K562 (cell line): ENCODE data around the gene GMPR2. TPM values are rescaled to one million over a fixed set of nuclear protein-coding genes. Genes with fewer than 3 reads are reported as not detected.

Source experiments
- ATAC-seq: fragments of 200-7000 bp; cut with Tn5 transposase; 3 replicates; pipeline ENCODE4 v1.9.1; 2020; ENCODE audit warnings: moderate library complexity
- BruUV-seq: library from RNA; stranded (reverse); fragments of 400-500 nt; replicated peaks from 2 replicates; lab custom pipeline; 2021; lab: Mats Ljungman, UMichigan
- CTCF ChIA-PET: fragments of 300-600 bp; formaldehyde crosslinking; extraction: SDS; loops from one replicate; lab custom pipeline; 2021; ENCODE audit warnings: low intra/inter-chr PET ratio; lab: Yijun Ruan, JAX
- POLR2A ChIA-PET: fragments of 300-600, 350-650 bp; sonication (Branson Sonifier 250); formaldehyde crosslinking; extraction: SDS; loops from one replicate; lab custom pipeline; 2021; ENCODE audit warnings: antibody characterized with exemption, inconsistent platforms; lab: Yijun Ruan, JAX
- DNase-seq, 4 experiments: peaks; one replicate each; pipeline versions ENCODE4 v3.0.0 to v3.0.0-alpha.2; 2011 to 2018; ENCODE audit warnings: low spot score in 3 of 4, mixed read lengths in 3 of 4; ENCODE audit errors: extremely low read depth in 1 of 4
- FAIRE-seq: peaks from 2 replicates; lab custom pipeline; 2011; peaks lifted over from hg19 to GRCh38; lab: Jason Lieb, UNC
- H2AFZ ChIP-seq: 2 replicates; pipeline ENCODE4 v1.6.0; 2011; ENCODE audit warnings: low read depth, low read length, control low read depth, inconsistent platforms
- H3K27ac ChIP-seq: fragments of 200-600 bp; 3 replicates; pipeline ENCODE4 v1.8.0; 2011; ENCODE audit warnings: low read depth, mild to moderate bottlenecking, control low read depth, inconsistent platforms, low read length, moderate library complexity, mixed read lengths; ENCODE audit errors: extremely low read depth
- H3K27me3 ChIP-seq, 2 experiments: fragments of 300-600 bp in 1 of 2; 2 replicates in 1 of 2; 3 replicates in 1 of 2; pipeline versions ENCODE4 v1.6.0 to v1.8.0; 2011; ENCODE audit warnings: inconsistent platforms in 2 of 2, low read length in 2 of 2, mild to moderate bottlenecking in 1 of 2, mixed read lengths in 1 of 2, moderate library complexity in 1 of 2; ENCODE audit not compliant: control insufficient read depth in 2 of 2, insufficient read depth in 2 of 2
- H3K36me3 ChIP-seq: fragments of 300-600 bp; 3 replicates; pipeline ENCODE4 v1.8.0; 2011; ENCODE audit warnings: mild to moderate bottlenecking, low read length, inconsistent platforms; ENCODE audit not compliant: control insufficient read depth, insufficient read depth
- H3K4me1 ChIP-seq, 2 experiments: fragments of 200-600 bp in 1 of 2; replicated peaks in 1 of 2; 2 replicates in 1 of 2; 3 replicates in 1 of 2; pipeline versions ENCODE4 v1.5.1 to v1.8.0; 2011; ENCODE audit warnings: inconsistent platforms in 2 of 2, low read length in 2 of 2, mild to moderate bottlenecking in 1 of 2, mixed read lengths in 1 of 2, moderate library complexity in 1 of 2; ENCODE audit not compliant: control insufficient read depth in 2 of 2, insufficient read depth in 2 of 2
- H3K4me2 ChIP-seq: 2 replicates; pipeline ENCODE4 v1.6.1; 2011; ENCODE audit warnings: low read length, control low read depth, inconsistent platforms, mixed read lengths; ENCODE audit not compliant: insufficient read depth
- H3K4me3 ChIP-seq: fragments of 200-600 bp; sonication (generic), shearing (Covaris generic); 2 replicates; pipeline ENCODE4 v1.5.1; 2016; ENCODE audit warnings: control low read depth, inconsistent platforms
- H3K79me2 ChIP-seq: fragments of 200-600 bp; 3 replicates; pipeline ENCODE4 v1.8.0; 2011; ENCODE audit warnings: low read length, inconsistent platforms; ENCODE audit not compliant: control insufficient read depth, insufficient read depth
- H3K9ac ChIP-seq, 2 experiments: 2 replicates each; pipeline versions ENCODE4 v1.6.0 to v1.6.1; 2011; ENCODE audit warnings: low read depth in 2 of 2, low read length in 2 of 2, control low read depth in 1 of 2, inconsistent platforms in 1 of 2, mild to moderate bottlenecking in 1 of 2, mixed read lengths in 1 of 2; ENCODE audit not compliant: insufficient read depth in 1 of 2
- H3K9me1 ChIP-seq: one replicate; pipeline ENCODE4 v1.6.0; 2011; ENCODE audit warnings: inconsistent platforms, mild to moderate bottlenecking, low read length, moderate library complexity; ENCODE audit not compliant: control insufficient read depth, insufficient read depth
- H3K9me3 ChIP-seq: replicated peaks from 2 replicates; pipeline ENCODE4 v1.5.1; 2011; ENCODE audit warnings: low read depth, low read length, inconsistent platforms; ENCODE audit not compliant: control insufficient read depth, insufficient read depth
- H4K20me1 ChIP-seq: replicated peaks from 2 replicates; pipeline ENCODE4 v1.6.1; 2011; ENCODE audit warnings: low read length, inconsistent platforms, mixed read lengths; ENCODE audit not compliant: control insufficient read depth, insufficient read depth
- C11orf30 ChIP-seq: fragments of 450-650 bp; IDR thresholded peaks from 2 replicates; pipeline ENCODE4 v1.6.1; 2016; ENCODE audit warnings: low read depth, mild to moderate bottlenecking
- CREM ChIP-seq: IDR thresholded peaks from 2 replicates; pipeline ENCODE4 v1.6.1; 2014; ENCODE audit warnings: antibody characterized with exemption, low read depth
- HMGN3 ChIP-seq: IDR thresholded peaks from 2 replicates; pipeline ENCODE4 v1.6.1; 2011; ENCODE audit warnings: borderline replicate concordance, low read depth, mild to moderate bottlenecking, mixed read lengths, low read length; ENCODE audit not compliant: insufficient read length; ENCODE audit errors: extremely low read depth
- JUND ChIP-seq, 2 experiments: IDR thresholded peaks; 2 replicates in 1 of 2; 3 replicates in 1 of 2; pipeline ENCODE4 v1.6.1; 2011; ENCODE audit warnings: borderline replicate concordance in 2 of 2, low read depth in 2 of 2, low read length in 2 of 2, improper control_type of control experiment in 1 of 2, missing biosample characterization in 1 of 2, missing genetic modification characterization in 1 of 2, missing genetic modification reagents in 1 of 2
- KDM4B ChIP-seq, 2 experiments: fragments of 450-650 bp in 1 of 2; sonication (generic) in 1 of 2; IDR thresholded peaks; 2 replicates each; pipeline ENCODE4 v1.6.1; 2016 to 2017; ENCODE audit warnings: borderline replicate concordance in 2 of 2, antibody characterized with exemption in 1 of 2, low read depth in 1 of 2, mild to moderate bottlenecking in 1 of 2
- MAFF ChIP-seq: IDR thresholded peaks from 2 replicates; pipeline ENCODE4 v1.6.1; 2012; ENCODE audit warnings: low read length, improper control_type of control experiment
- MAFG ChIP-seq: fragments of 450-650 bp; conservative IDR thresholded peaks from 2 replicates; pipeline ENCODE4 v1.6.1; 2016; ENCODE audit warnings: missing genetic modification characterization, missing compliant biosample characterization
- MTA2 ChIP-seq: fragments of 450-650 bp; IDR thresholded peaks from 2 replicates; pipeline ENCODE4 v1.6.1; 2016; ENCODE audit warnings: low read depth
- NCOA1 ChIP-seq: fragments of 450-650 bp; IDR thresholded peaks from 2 replicates; pipeline ENCODE4 v1.6.1; 2016; ENCODE audit warnings: low read depth
- STAT5A ChIP-seq: IDR thresholded peaks from 2 replicates; pipeline ENCODE4 v1.6.1; 2012; ENCODE audit warnings: low read length, inconsistent platforms, borderline replicate concordance
- TSHZ1 ChIP-seq: fragments of 250-450 bp; sonication (Bioruptor Pico); IDR thresholded peaks from 2 replicates; pipeline ENCODE4 v1.4.0; 2020; ENCODE audit warnings: mild to moderate bottlenecking, moderate library complexity
- U2AF2 ChIP-seq: fragments of 200-400 bp; formaldehyde crosslinking; optimal IDR thresholded peaks from 2 replicates; pipeline ENCODE3; 2017; ENCODE audit warnings: low read depth, mild to moderate bottlenecking, low read length
- ZBTB9 ChIP-seq: fragments of 450-650 bp; formaldehyde crosslinking; IDR thresholded peaks from 2 replicates; pipeline ENCODE4 v1.4.0; 2020; ENCODE audit warnings: mild to moderate bottlenecking, moderate library complexity
- ZNF12 ChIP-seq: sonication (generic); formaldehyde crosslinking; IDR thresholded peaks from 2 replicates; pipeline ENCODE4 v1.4.0; 2020; ENCODE audit warnings: mild to moderate bottlenecking, missing genetic modification reagents
- ZNF140 ChIP-seq: fragments of 250-450 bp; sonication (Bioruptor Pico); IDR thresholded peaks from 2 replicates; pipeline ENCODE4 v1.8.0; 2021; ENCODE audit warnings: moderate library complexity, mild to moderate bottlenecking, inconsistent platforms
- ZNF431 ChIP-seq: sonication (generic); formaldehyde crosslinking; IDR thresholded peaks from 2 replicates; pipeline ENCODE4 v1.8.0; 2022; ENCODE audit warnings: mild to moderate bottlenecking, missing genetic modification reagents
- WGBS: fragments of 100-300 bp; shearing (Covaris generic); methylation state at CpG from one replicate; pipeline ENCODE4 v1.1.6; 2016; ENCODE audit warnings: low coverage, mixed read lengths; ENCODE audit not compliant: insufficient coverage; ENCODE audit errors: missing lambda C conversion rate; 5-methylcytosine and 5-hydroxymethylcytosine counted together
- in situ Hi-C: fragments of 300-500 bp; cut with MboI; formaldehyde crosslinking; loops from 4 replicates; pipeline ENCODE4 v1.15.0; 2018; ENCODE audit warnings: inconsistent platforms, mixed read lengths
- intact Hi-C: fragments of 100-400 bp; cut with micrococcal nuclease; formaldehyde crosslinking; loops from 2 replicates; pipeline ENCODE4 v1.14.2; 2022
- polyA plus RNA-seq, 8 experiments: library from polyadenylated mRNA; depleted of rRNA in 4 of 8; stranded (reverse) in 5 of 8; unstranded in 3 of 8; fragments of >200 nt; fragmentation: Nextera tagmentation in 2 of 8; fragmentation: Illumina TruSeq in 1 of 8; extraction: Ambion mirVana in 2 of 8; extraction: Trizol in 1 of 8; gene quantifications; 2 replicates each; pipeline versions ENCODE4 v1.2.1 to v1.2.3, GENCODE V29; 2011 to 2014; ENCODE audit warnings: inconsistent platforms in 1 of 8, missing spikeins in 1 of 8
- total RNA-seq, 7 experiments: library from RNA; depleted of rRNA in 6 of 7; stranded (reverse); fragments of >200 nt in 6 of 7; fragmentation: Illumina TruSeq in 2 of 7; extraction: Trizol in 2 of 7; gene quantifications; 2 replicates each; pipeline versions ENCODE4 v1.2.1 to v1.2.3, GENCODE V29; 2011 to 2021; ENCODE audit warnings: low replicate concordance in 1 of 7

GMPR2 gene
- total and polyA plus RNA-seq, 9 of the 15 experiments (the other 6 are each of a cell fraction or from before 2014, with no cell fraction given) = 26.4 to 67.4 (median 36.3) TPM

- Histone ChIP-seq H3K4me1 (peaks cover 26 to 27% of the 10 kb centered on the region in 2 experiments; a peak in 4 of 5 replicates), H3K4me3 (no peak overlapping the region), H4K20me1 (no peaks in the 10 kb centered on the region; the same call in 1 of the 2 replicates), H3K27me3 (no peaks in the 10 kb centered on the region), H3K9me3 (no peaks in the 10 kb centered on the region), H3K79me2 (peaks cover 9% of the 10 kb centered on the region; the same call in 1 of the 3 replicates), H3K9ac (peak overlapping the region in 1 of 2 experiments; percentile 99; a peak in 1 of 4 replicates), H3K27ac (no peak overlapping the region), H3K36me3 (no peaks in the 10 kb centered on the region; the same call in 2 of the 3 replicates), H3K9me1 (peaks cover 2% of the 10 kb centered on the region), H2AFZ (peak overlapping the region; percentile 19; the same call in 1 of the 2 replicates), H3K4me2 (peak overlapping the region; percentile 92)
- intact Hi-C loops = no loop called here
- DNase-seq = peak in 1 of 4 experiments; percentile 25
- no TSS peak for BruUV-seq
- ATAC-seq = no peak
- whole genome bisulfite sequencing = 25% methylated on average over 2 of the region's 2 CpGs
- ChIA-PET CTCF (no interaction called here), POLR2A (interaction anchor here (0.6 to 1.2 kb wide), 3 partner anchors 10 to 136 kb away, joined by 3 to 5 read pairs (median 5); partner anchors contain the start of gene CHMP4A)
- in situ Hi-C loops = no loop called here
- FAIRE-seq = peak; percentile 15
- TF ChIP-seq HMGN3 (no peak), C11orf30 (peak; percentile 96), NCOA1 (no peak), ZBTB9 (no peak), MTA2 (no peak), U2AF2 (no peak), MAFF (peak; percentile 87), MAFG (tag) (peak; percentile 92), ZNF140 (CRISPR knock-in tag) (no peak), KDM4B (IDR thresholded peaks at IDR 0.05; ENCODE audit: borderline replicate concordance in 2 of 2, low read depth in 1 of 2) (no peak), JUND (IDR thresholded peaks at IDR 0.05; ENCODE audit: borderline replicate concordance, low read depth, low read length) (no peak), JUND (tag; IDR thresholded peaks at IDR 0.05; ENCODE audit: borderline replicate concordance, low read depth, low read length) (no peak), TSHZ1 (CRISPR knock-in tag) (no peak), CREM (peak; percentile 48; the same call in 1 of the 2 replicates), ZNF431 (CRISPR knock-in tag) (no peak), STAT5A (no peak), ZNF12 (no peak)
Observed at GRCh38 chr14:24272467-24272866, 39.7 kb downstream of the GMPR2 start.
